ENCODE results near the gene STMN1. TPM values are rescaled to one million over a fixed set of nuclear protein-coding genes. Genes with fewer than 3 reads are reported as not detected.
A peak's percentile ranks its signal among the peaks of the same experiment; 100 is the strongest.

The STMN1 gene
- total and polyA plus RNA-seq, 10 donors = 40.3 to 174 (median 48.3) TPM

DNA sequence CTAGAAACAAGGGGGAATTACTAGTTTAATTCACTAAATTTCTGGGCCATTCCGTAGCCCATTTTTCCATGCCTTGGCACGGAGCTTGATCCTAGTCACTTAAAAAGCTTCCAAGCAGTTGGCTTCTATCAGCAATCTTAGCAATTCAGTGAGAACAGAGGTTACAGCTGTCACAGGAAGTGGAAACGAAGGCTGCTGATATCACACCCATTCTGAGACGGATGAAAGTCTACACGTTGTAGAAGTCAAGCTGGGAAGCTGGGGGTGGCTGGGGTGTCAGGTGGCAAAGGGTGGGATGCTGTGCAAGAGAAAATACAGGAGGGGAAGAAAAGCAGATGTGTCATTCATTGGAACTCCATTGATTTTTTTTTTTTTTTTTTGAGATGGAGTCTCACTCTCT is 11.8 kb upstream of the STMN1 start:
- intact Hi-C loops (cut with DNase I; ENCODE audit: low total_unique reads) = no loop called here
- 11 to 21% (median 17%) methylated on average over 5 of the region's 5 CpGs for WGBS, 5 donors
- H3K4me3 ChIP-seq = no peak overlapping the region
- no peaks in the 10 kb centered on the region for H3K9me3 ChIP-seq
- TF ChIP-seq POLR2A (IDR thresholded peaks at IDR 0.05) = no peak
- peak in 1 of 3 donors; percentile 28 for TF ChIP-seq POLR2AphosphoS5 (IDR thresholded peaks at IDR 0.05)
- TF ChIP-seq, protein P1, sequence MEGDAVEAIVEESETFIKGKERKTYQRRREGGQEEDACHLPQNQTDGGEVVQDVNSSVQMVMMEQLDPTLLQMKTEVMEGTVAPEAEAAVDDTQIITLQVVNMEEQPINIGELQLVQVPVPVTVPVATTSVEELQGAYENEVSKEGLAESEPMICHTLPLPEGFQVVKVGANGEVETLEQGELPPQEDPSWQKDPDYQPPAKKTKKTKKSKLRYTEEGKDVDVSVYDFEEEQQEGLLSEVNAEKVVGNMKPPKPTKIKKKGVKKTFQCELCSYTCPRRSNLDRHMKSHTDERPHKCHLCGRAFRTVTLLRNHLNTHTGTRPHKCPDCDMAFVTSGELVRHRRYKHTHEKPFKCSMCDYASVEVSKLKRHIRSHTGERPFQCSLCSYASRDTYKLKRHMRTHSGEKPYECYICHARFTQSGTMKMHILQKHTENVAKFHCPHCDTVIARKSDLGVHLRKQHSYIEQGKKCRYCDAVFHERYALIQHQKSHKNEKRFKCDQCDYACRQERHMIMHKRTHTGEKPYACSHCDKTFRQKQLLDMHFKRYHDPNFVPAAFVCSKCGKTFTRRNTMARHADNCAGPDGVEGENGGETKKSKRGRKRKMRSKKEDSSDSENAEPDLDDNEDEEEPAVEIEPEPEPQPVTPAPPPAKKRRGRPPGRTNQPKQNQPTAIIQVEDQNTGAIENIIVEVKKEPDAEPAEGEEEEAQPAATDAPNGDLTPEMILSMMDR (IDR thresholded peaks at IDR 0.05 in 8 of 11, conservative IDR thresholded peaks at IDR 0.05 in 3 of 11) = no peak
- no peaks in the 10 kb centered on the region for H3K36me3 ChIP-seq
- peak overlapping the region in 5 of 8 donors; percentile 26 to 35 (median 35) for H3K27ac ChIP-seq
- H3K27me3 ChIP-seq (replicated peaks in 1 of 7) = peaks cover 0 to 10% (median 7%) of the 10 kb centered on the region in 7 donors
- H3K4me1 ChIP-seq = peaks cover 0 to 26% (median 21%) of the 10 kb centered on the region in 6 donors
- no peak for DNase-seq

DNA sequence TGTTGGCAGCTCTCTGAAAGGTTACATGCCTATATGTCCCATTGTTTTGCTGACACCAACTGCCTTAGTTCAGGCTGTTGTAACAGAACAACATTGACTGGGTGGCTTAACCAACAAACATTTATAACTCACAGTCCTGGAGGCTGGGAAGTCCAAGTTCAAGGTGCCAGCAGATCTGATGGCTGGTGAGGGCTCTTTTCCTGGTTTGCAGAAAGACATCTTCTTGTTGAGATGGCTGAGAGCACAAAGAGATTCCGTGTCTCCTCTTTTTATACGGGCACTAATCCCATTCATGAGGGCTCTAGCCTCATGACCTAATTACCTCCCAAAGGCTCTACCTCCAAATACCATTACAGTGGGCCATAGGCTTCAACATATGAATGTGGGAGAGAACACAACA is 10.2 kb upstream of the STMN1 start:
- Histone ChIP-seq H3K4me1 (peaks cover 0 to 13% (median 9%) of the 10 kb centered on the region in 6 donors), H3K27me3 (replicated peaks in 1 of 7) (no peaks in the 10 kb centered on the region), H3K4me3 (no peak overlapping the region), H3K27ac (no peak overlapping the region), H3K36me3 (no peaks in the 10 kb centered on the region), H3K9me3 (no peaks in the 10 kb centered on the region)
- 93 to 98% (median 95%) methylated on average over 2 of the region's 2 CpGs for WGBS, 5 donors
- DNase-seq = no peak
- intact Hi-C loops (cut with DNase I; ENCODE audit: low total_unique reads) = no loop called here
- TF ChIP-seq, protein P1 (IDR thresholded peaks at IDR 0.05 in 8 of 11, conservative IDR thresholded peaks at IDR 0.05 in 3 of 11) = no peak

DNA sequence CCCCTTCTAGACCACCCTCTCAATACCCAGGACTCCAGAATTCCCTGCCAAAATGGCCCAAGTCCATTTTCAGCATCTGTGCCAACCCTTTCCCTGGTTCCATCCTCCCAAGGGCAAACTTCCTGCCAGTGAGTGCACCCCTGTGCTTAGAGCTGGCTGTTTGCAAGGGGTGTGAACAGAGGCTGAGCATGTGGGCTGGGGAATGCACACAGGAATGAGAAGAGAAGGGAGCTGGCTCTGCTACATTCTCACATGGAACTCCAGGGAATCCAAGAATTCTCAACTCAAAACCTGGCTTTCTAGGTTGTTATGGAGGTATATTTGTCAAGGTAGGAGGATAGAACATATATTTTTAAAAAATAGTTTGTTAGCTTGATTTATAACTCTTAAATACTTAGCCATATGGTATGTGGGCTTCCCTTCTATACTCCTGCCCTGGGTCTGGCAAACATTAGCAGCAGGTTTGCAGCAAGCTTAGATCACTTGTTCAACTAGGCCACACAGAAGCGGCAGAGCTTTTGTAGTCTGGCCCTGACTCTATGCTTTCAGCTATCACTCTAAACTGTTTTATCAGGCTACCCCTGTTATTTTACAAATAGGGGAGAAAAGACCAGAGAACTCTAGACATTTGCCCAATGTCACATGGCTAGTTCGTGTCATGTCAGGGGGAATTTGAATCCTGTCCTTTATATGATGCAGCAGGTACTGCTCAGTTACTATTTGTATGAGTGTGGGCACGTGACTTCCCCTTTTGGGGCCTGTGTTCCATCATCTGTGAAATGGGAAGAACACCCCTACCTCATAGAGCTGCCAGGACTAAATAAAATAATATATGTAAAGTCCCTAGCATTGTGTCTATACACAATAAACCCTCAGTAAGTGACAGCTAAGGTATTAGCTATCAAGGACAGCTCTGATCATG is 8.1 kb upstream of the STMN1 start:
- no peak overlapping the region for H3K27ac ChIP-seq
- intact Hi-C loops (cut with DNase I; ENCODE audit: low total_unique reads) = no loop called here
- DNase-seq = no peak
- H3K27me3 ChIP-seq (replicated peaks in 1 of 7) = no peaks in the 10 kb centered on the region
- TF ChIP-seq, protein P1 (IDR thresholded peaks at IDR 0.05 in 8 of 11, conservative IDR thresholded peaks at IDR 0.05 in 3 of 11) = no peak
- no peak for TF ChIP-seq POLR2A (IDR thresholded peaks at IDR 0.05)
- TF ChIP-seq POLR2AphosphoS5 (IDR thresholded peaks at IDR 0.05) = no peak
- WGBS, 5 donors = 71 to 86% (median 77%) methylated on average over 3 of the region's 3 CpGs
- H3K9me3 ChIP-seq = no peaks in the 10 kb centered on the region
- H3K4me1 ChIP-seq = peaks cover 0 to 13% (median 9%) of the 10 kb centered on the region in 6 donors
- H3K4me3 ChIP-seq = no peak overlapping the region
- no peaks in the 10 kb centered on the region for H3K36me3 ChIP-seq

DNA sequence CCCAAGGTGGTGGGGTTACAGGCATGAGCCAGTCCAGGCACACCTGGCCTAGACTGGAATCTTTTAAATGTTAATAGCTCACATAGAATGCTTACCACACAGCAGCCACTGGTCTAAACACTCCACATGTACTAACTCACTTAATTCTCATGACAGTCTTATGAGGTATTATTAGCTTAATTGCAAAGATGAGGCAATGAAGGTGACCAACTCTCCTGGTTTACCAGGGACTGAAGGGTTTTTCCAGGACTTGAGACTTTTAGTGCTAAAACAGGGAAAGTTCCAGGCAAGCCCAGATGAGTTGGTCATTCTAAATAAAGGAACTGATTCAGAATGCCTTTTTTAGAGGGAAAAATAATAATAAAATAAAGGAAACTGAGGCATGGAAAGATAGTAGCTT is 7.0 kb upstream of the STMN1 start:
- Histone ChIP-seq H3K36me3 (no peaks in the 10 kb centered on the region), H3K27ac (no peak overlapping the region), H3K4me3 (no peak overlapping the region), H3K27me3 (replicated peaks in 1 of 7) (no peaks in the 10 kb centered on the region), H3K4me1 (peaks cover 0 to 9% (median 7%) of the 10 kb centered on the region in 6 donors), H3K9me3 (no peaks in the 10 kb centered on the region)
- intact Hi-C loops (cut with DNase I; ENCODE audit: low total_unique reads) = no loop called here
- TF ChIP-seq POLR2A (IDR thresholded peaks at IDR 0.05) = no peak
- no peak for TF ChIP-seq POLR2AphosphoS5 (IDR thresholded peaks at IDR 0.05)
- TF ChIP-seq, protein P1 (IDR thresholded peaks at IDR 0.05 in 8 of 11, conservative IDR thresholded peaks at IDR 0.05 in 3 of 11) = no peak
- DNase-seq = no peak
